H1 (cell line): ENCODE measurements around the gene ZNF587B.

Experiments used
- CBX5 ChIP-seq: fragments of 300-800, 300-1000 bp; sonication (generic); IDR thresholded peaks from 2 replicates; pipeline ENCODE4 v1.7.1; 2016; ENCODE audit warnings: antibody characterized with exemption, low read length, low read depth
- CHD2 ChIP-seq: IDR thresholded peaks from 2 replicates; pipeline ENCODE4 v1.6.1; 2012; ENCODE audit warnings: low read length, improper control_type of control experiment
- EZH2 ChIP-seq: fragments of 200-600 bp; sonication (generic); IDR thresholded peaks from 2 replicates; pipeline ENCODE4 v1.7.1; 2012; ENCODE audit warnings: low read depth, mild to moderate bottlenecking, moderate library complexity, low read length, inconsistent platforms; ENCODE audit not compliant: severe bottlenecking
- JUND ChIP-seq: IDR thresholded peaks from 2 replicates; pipeline ENCODE4 v1.6.1; 2011; ENCODE audit warnings: mild to moderate bottlenecking, improper control_type of control experiment, low read length
- KDM1A ChIP-seq: fragments of 200-600, 300-600 bp; sonication (generic); IDR thresholded peaks from 2 replicates; pipeline ENCODE4 v1.7.1; 2016; ENCODE audit warnings: mild to moderate bottlenecking, low read length, borderline replicate concordance
- KDM5A ChIP-seq: fragments of 200-600 bp; IDR thresholded peaks from 2 replicates; pipeline ENCODE4 v1.7.1; 2012; ENCODE audit warnings: mild to moderate bottlenecking, low read length, inconsistent platforms, mixed read lengths
- POLR2A ChIP-seq, 2 experiments: IDR thresholded peaks; 1 replicate in 1 of 2; 2 replicates in 1 of 2; pipeline ENCODE4 v1.6.1; 2011; ENCODE audit warnings: low read depth in 2 of 2, low read length in 2 of 2, mild to moderate bottlenecking in 2 of 2; ENCODE audit errors: control extremely low read depth in 1 of 2
- POLR2AphosphoS5 ChIP-seq: IDR thresholded peaks from 2 replicates; pipeline ENCODE4 v1.6.1; 2011; ENCODE audit warnings: low read depth, low read length
- RAD21 ChIP-seq, 2 experiments: IDR thresholded peaks in 1 of 2; conservative IDR thresholded peaks in 1 of 2; 2 replicates each; pipeline ENCODE4 v1.6.1; 2011; ENCODE audit warnings: low read depth in 2 of 2, low read length in 2 of 2, improper control_type of control experiment in 1 of 2, inconsistent platforms in 1 of 2, mild to moderate bottlenecking in 1 of 2, moderate library complexity in 1 of 2
- SIRT6 ChIP-seq: IDR thresholded peaks from one replicate; pipeline ENCODE4 v1.7.1; 2012; ENCODE audit warnings: low read length, inconsistent platforms
- SP1 ChIP-seq: IDR thresholded peaks from 2 replicates; pipeline ENCODE4 v1.6.1; 2011; ENCODE audit warnings: low read depth, low read length
- TF ChIP-seq, protein P1 (sequence below), 3 experiments: IDR thresholded peaks; 1 replicate in 2 of 3; 2 replicates in 1 of 3; pipeline versions ENCODE4 v1.5.1 to v1.6.1; 2011; ENCODE audit warnings: low read length in 3 of 3, mild to moderate bottlenecking in 3 of 3, inconsistent platforms in 2 of 3, low read depth in 1 of 3, moderate library complexity in 1 of 3; ENCODE audit not compliant: insufficient read depth in 1 of 3; ENCODE audit errors: control extremely low read depth in 1 of 3
- TF ChIP-seq, protein P2 (sequence below): IDR thresholded peaks from 2 replicates; pipeline ENCODE4 v1.6.1; 2011; ENCODE audit warnings: low read depth, mild to moderate bottlenecking, low read length; ENCODE audit not compliant: insufficient read depth
- TF ChIP-seq, protein P3 (sequence below): IDR thresholded peaks from 2 replicates; pipeline ENCODE4 v1.6.1; 2011; ENCODE audit warnings: low read length, improper control_type of control experiment

DNA sequence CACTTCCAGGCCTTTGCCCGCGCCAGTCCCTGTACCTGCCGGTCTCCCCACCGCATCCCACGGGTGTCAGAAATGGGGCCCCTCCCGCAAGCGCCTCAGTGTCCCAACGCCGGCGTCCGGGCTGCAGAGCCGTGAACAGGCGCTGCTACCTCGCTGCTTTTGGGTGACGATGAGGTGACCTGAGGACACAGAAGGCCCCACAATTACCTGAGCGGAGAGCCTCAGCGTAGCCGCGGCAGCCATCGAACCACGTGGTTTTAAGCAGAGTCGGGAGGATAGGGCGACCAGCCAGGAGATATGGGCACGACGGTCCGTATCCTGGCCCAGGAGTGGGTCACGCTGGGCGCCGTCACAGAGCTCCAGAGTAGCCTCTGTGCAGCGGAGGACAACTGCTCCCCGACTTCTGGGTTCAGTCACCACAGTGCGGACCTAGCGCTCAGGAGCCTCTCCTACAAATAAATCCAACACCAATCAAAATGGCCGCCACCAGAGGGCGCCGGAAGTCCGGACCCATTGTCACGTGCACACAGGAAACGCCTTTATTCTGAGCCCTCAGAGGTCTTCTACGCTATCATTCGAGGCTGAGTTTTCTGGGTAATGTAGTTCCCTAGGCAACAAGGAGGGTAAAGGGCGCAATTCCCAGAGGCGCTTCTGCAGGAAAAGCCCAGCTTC is 58.6 kb downstream of the ZNF587B start, which contains the start of gene ZNF814:
- TF ChIP-seq, protein P1, sequence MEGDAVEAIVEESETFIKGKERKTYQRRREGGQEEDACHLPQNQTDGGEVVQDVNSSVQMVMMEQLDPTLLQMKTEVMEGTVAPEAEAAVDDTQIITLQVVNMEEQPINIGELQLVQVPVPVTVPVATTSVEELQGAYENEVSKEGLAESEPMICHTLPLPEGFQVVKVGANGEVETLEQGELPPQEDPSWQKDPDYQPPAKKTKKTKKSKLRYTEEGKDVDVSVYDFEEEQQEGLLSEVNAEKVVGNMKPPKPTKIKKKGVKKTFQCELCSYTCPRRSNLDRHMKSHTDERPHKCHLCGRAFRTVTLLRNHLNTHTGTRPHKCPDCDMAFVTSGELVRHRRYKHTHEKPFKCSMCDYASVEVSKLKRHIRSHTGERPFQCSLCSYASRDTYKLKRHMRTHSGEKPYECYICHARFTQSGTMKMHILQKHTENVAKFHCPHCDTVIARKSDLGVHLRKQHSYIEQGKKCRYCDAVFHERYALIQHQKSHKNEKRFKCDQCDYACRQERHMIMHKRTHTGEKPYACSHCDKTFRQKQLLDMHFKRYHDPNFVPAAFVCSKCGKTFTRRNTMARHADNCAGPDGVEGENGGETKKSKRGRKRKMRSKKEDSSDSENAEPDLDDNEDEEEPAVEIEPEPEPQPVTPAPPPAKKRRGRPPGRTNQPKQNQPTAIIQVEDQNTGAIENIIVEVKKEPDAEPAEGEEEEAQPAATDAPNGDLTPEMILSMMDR (IDR thresholded peaks at IDR 0.05; ENCODE audit: control extremely low read depth in 1 of 3, insufficient read depth in 1 of 3, low read depth in 1 of 3, low read length in 3 of 3), result peak in 2 of 3 experiments; percentile 24 to 30; a peak in 2 of 4 replicates
- TF ChIP-seq SP1 (peak; percentile 64; the same call in 1 of the 2 replicates), POLR2A (IDR thresholded peaks at IDR 0.05; ENCODE audit: control extremely low read depth in 1 of 2, low read depth in 2 of 2, low read length in 2 of 2) (peak; percentile 82 to 96), POLR2AphosphoS5 (peak; percentile 90), CHD2 (no peak), SIRT6 (no peak), KDM1A (no peak), KDM5A (peak; percentile 36; the same call in 1 of the 2 replicates), CBX5 (no peak), EZH2 (no peak), JUND (no peak), RAD21 (IDR thresholded peaks at IDR 0.05 in 1 of 2, conservative IDR thresholded peaks at IDR 0.05 in 1 of 2; ENCODE audit: low read depth in 2 of 2, low read length in 2 of 2) (no peak; a peak in 1 of 4 replicates)
- TF ChIP-seq, protein P2, sequence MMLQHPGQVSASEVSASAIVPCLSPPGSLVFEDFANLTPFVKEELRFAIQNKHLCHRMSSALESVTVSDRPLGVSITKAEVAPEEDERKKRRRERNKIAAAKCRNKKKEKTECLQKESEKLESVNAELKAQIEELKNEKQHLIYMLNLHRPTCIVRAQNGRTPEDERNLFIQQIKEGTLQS, result peak; percentile 89
- TF ChIP-seq, protein P3, sequence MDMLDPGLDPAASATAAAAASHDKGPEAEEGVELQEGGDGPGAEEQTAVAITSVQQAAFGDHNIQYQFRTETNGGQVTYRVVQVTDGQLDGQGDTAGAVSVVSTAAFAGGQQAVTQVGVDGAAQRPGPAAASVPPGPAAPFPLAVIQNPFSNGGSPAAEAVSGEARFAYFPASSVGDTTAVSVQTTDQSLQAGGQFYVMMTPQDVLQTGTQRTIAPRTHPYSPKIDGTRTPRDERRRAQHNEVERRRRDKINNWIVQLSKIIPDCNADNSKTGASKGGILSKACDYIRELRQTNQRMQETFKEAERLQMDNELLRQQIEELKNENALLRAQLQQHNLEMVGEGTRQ, result peak; percentile 87
